KMS-11 (cell line): ENCODE measurements around the gene ADNP2.
A peak's percentile ranks its signal among the peaks of the same experiment; 100 is the strongest.

Experiments used
- H2AFZ ChIP-seq: fragments of 200-600 bp; sonication (generic); 2 replicates; pipeline ENCODE4 v1.6.1; 2016; ENCODE audit warnings: antibody characterized with exemption, mixed run types, low read depth
- H3K27ac ChIP-seq: fragments of 200-600 bp; sonication (generic); 2 replicates; pipeline ENCODE4 v1.6.1; 2016; ENCODE audit warnings: mild to moderate bottlenecking, mixed run types
- H3K27me3 ChIP-seq: fragments of 200-600 bp; sonication (generic); 2 replicates; pipeline ENCODE4 v1.6.1; 2017; ENCODE audit warnings: mild to moderate bottlenecking, low read depth, mixed run types, moderate library complexity; ENCODE audit not compliant: insufficient read depth
- H3K36me3 ChIP-seq: fragments of 200-600 bp; sonication (generic); 2 replicates; pipeline ENCODE4 v1.6.1; 2017; ENCODE audit warnings: mild to moderate bottlenecking, mixed run types; ENCODE audit not compliant: insufficient read depth
- H3K4me1 ChIP-seq: fragments of 200-600 bp; sonication (generic); 2 replicates; pipeline ENCODE4 v1.6.1; 2016; ENCODE audit warnings: mild to moderate bottlenecking, low read depth, mixed run types; ENCODE audit not compliant: poor library complexity, severe bottlenecking
- H3K4me2 ChIP-seq: fragments of 200-600 bp; sonication (generic); 2 replicates; pipeline ENCODE4 v1.7.0; 2016; ENCODE audit warnings: mild to moderate bottlenecking, mixed run types
- H3K4me3 ChIP-seq: fragments of 200-600 bp; sonication (generic); IDR thresholded peaks from 2 replicates; pipeline ENCODE4 v1.6.1; 2017; ENCODE audit warnings: low read depth, low read length, mixed read lengths; ENCODE audit not compliant: insufficient read depth
- H3K79me2 ChIP-seq: fragments of 200-600 bp; sonication (generic); 2 replicates; pipeline ENCODE4 v1.6.1; 2016; ENCODE audit warnings: low read depth, mixed run types; ENCODE audit not compliant: insufficient read depth
- H3K9ac ChIP-seq: fragments of 200-600 bp; sonication (generic); 2 replicates; pipeline ENCODE4 v1.6.1; 2016; ENCODE audit warnings: mild to moderate bottlenecking, mixed run types
- H4K20me1 ChIP-seq: fragments of 200-600 bp; sonication (generic); 2 replicates; pipeline ENCODE4 v1.6.1; 2016; ENCODE audit warnings: mild to moderate bottlenecking, mixed run types; ENCODE audit not compliant: insufficient read depth
- TF ChIP-seq, protein P1 (sequence below): fragments of 200-600 bp; sonication (generic); conservative IDR thresholded peaks from 2 replicates; pipeline ENCODE4 v1.6.1; 2017; ENCODE audit warnings: low read depth, mild to moderate bottlenecking, antibody characterized with exemption, low read length, moderate library complexity, mixed read lengths

Gene ADNP2

DNA sequence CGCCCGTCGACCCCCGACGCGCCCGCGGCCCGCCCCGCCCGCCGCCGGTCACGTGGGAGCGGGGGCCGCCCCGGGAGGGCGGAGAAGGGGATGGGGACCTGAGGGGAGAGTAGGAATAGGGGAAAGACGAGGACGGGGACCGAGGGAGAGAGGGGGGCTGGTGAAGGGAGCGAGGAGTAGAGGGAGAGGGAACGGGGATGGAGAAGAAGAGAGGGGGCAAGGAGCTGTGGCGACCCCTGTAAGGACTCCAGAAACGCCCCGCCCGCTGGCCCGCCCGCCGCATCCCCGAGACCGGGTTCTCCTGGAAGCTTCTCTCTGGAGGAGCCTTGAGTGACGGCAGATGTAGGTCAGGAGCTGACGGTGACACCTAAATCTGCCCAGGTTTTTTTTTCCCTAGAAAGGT, 615 bp downstream of the ADNP2 start:
- H3K9ac ChIP-seq, result peak overlapping the region; percentile 47; the same call in 1 of the 2 replicates
- H3K27ac ChIP-seq, result no peak overlapping the region
- H3K4me3 ChIP-seq, result no peak overlapping the region
- H3K79me2 ChIP-seq, result peaks cover 48% of the 10 kb centered on the region
- peaks cover 3% of the 10 kb centered on the region; the same call in 1 of the 2 replicates for H3K36me3 ChIP-seq
- TF ChIP-seq, protein P1, sequence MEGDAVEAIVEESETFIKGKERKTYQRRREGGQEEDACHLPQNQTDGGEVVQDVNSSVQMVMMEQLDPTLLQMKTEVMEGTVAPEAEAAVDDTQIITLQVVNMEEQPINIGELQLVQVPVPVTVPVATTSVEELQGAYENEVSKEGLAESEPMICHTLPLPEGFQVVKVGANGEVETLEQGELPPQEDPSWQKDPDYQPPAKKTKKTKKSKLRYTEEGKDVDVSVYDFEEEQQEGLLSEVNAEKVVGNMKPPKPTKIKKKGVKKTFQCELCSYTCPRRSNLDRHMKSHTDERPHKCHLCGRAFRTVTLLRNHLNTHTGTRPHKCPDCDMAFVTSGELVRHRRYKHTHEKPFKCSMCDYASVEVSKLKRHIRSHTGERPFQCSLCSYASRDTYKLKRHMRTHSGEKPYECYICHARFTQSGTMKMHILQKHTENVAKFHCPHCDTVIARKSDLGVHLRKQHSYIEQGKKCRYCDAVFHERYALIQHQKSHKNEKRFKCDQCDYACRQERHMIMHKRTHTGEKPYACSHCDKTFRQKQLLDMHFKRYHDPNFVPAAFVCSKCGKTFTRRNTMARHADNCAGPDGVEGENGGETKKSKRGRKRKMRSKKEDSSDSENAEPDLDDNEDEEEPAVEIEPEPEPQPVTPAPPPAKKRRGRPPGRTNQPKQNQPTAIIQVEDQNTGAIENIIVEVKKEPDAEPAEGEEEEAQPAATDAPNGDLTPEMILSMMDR, result no peak
- H3K4me1 ChIP-seq, result peaks cover 17% of the 10 kb centered on the region
- no peaks in the 10 kb centered on the region; the same call in 1 of the 2 replicates for H4K20me1 ChIP-seq
- H3K4me2 ChIP-seq, result peak overlapping the region; percentile 100
- peak overlapping the region; percentile 20 for H2AFZ ChIP-seq
- no peaks in the 10 kb centered on the region for H3K27me3 ChIP-seq

DNA sequence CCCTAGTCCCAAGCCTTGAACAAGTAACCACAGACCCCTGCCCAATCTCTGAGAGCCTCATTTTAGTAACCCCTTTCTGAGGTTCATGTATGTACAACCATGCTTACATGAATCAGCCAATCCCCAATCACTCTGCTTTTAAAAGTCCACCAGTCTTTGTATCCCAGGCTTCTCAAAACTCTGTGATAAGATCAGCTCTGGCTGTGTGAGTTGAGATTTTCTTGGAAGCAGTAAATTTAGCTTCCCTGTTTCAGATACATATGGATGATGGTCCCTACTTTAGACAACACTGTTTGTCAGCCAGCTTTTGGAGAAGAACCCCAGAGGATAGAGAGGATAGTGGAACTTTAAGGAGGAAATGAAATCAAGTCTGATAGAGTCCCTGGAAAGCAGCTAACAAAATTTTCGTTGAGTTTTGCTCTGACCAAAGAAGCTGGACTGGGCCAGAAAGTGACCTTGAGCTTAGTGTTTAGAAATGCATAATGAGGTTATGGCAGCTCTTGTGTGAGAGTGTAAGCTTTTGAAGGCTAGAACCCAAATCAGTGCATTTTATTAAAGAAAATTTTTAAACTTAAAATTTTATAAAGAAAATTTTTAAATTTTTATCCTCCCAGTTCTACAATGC, 3.7 kb downstream of the ADNP2 start:
- Histone ChIP-seq H3K27ac (no peak overlapping the region), H3K4me1 (peaks cover 17% of the 10 kb centered on the region), H3K27me3 (no peaks in the 10 kb centered on the region), H3K79me2 (peaks cover 76% of the 10 kb centered on the region), H3K36me3 (peaks cover 3% of the 10 kb centered on the region; the same call in 1 of the 2 replicates), H2AFZ (no peak overlapping the region), H3K9ac (no peak overlapping the region), H3K4me2 (no peak overlapping the region), H4K20me1 (no peaks in the 10 kb centered on the region; the same call in 1 of the 2 replicates), H3K4me3 (no peak overlapping the region)
- TF ChIP-seq, protein P1, result no peak

DNA sequence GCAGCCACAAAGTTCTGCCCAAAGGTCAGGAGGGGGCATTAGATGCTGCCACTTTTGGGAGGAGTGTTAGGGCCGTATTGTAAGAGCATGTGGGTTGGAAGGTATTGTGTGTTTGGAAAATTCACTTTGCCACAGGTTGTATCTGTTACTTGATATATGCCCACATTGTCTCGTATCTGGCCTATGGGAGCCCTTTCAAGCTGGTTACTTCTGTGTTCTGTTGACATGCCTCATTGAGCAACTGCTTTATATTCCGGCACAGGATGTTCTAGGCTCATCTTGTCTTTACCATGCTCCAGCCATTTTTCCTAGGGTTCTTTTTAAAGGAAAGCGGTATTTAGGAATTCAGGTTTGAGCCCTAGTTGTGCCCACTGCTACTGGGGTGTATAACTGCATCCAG, 6.0 kb downstream of the ADNP2 start:
- H3K36me3 ChIP-seq, result peaks cover 3% of the 10 kb centered on the region; the same call in 1 of the 2 replicates
- TF ChIP-seq, protein P1, result no peak
- H3K4me1 ChIP-seq, result peaks cover 16% of the 10 kb centered on the region
- H3K9ac ChIP-seq, result no peak overlapping the region
- peaks cover 73% of the 10 kb centered on the region for H3K79me2 ChIP-seq
- H3K27me3 ChIP-seq, result no peaks in the 10 kb centered on the region
- no peak overlapping the region for H3K4me3 ChIP-seq
- no peak overlapping the region for H3K4me2 ChIP-seq
- H4K20me1 ChIP-seq, result no peaks in the 10 kb centered on the region; the same call in 1 of the 2 replicates
- no peak overlapping the region for H3K27ac ChIP-seq
- no peak overlapping the region for H2AFZ ChIP-seq

DNA sequence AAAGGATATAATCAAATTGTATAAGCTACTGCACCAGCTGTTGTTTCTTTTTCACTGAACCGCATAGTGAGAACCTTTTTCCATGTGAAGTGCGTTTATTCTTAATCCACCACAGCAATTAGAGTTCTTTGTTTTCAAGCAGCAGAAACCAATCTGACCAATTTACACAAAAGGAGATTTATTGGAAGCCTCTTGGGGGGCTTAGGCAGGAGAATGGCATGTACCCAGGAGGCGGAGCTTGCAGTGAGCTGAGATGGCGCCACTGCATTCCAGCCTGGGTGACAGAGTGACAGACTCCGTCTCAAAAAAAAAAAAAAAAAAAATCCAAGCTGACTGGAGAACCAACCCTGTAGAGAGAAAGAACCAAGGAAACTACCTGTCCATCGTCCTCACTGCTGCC, 10.0 kb downstream of the ADNP2 start:
- Histone ChIP-seq H3K4me3 (no peak overlapping the region), H4K20me1 (peaks cover 2% of the 10 kb centered on the region; the same call in 1 of the 2 replicates), H2AFZ (no peak overlapping the region), H3K9ac (no peak overlapping the region), H3K27ac (no peak overlapping the region), H3K4me2 (no peak overlapping the region), H3K36me3 (no peaks in the 10 kb centered on the region; the same call in 1 of the 2 replicates), H3K4me1 (no peaks in the 10 kb centered on the region), H3K27me3 (no peaks in the 10 kb centered on the region), H3K79me2 (peaks cover 57% of the 10 kb centered on the region)
- TF ChIP-seq, protein P1, result no peak
